Measurements from ENCODE around the gene GPR141.

- TF ChIP-seq, protein P1, sequence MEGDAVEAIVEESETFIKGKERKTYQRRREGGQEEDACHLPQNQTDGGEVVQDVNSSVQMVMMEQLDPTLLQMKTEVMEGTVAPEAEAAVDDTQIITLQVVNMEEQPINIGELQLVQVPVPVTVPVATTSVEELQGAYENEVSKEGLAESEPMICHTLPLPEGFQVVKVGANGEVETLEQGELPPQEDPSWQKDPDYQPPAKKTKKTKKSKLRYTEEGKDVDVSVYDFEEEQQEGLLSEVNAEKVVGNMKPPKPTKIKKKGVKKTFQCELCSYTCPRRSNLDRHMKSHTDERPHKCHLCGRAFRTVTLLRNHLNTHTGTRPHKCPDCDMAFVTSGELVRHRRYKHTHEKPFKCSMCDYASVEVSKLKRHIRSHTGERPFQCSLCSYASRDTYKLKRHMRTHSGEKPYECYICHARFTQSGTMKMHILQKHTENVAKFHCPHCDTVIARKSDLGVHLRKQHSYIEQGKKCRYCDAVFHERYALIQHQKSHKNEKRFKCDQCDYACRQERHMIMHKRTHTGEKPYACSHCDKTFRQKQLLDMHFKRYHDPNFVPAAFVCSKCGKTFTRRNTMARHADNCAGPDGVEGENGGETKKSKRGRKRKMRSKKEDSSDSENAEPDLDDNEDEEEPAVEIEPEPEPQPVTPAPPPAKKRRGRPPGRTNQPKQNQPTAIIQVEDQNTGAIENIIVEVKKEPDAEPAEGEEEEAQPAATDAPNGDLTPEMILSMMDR (IDR thresholded peaks at IDR 0.05; ENCODE audit: extremely low read depth in 1 of 2, insufficient read depth in 1 of 2, low read depth in 1 of 2, low read length in 2 of 2) = no peak
- TF ChIP-seq, protein P2, sequence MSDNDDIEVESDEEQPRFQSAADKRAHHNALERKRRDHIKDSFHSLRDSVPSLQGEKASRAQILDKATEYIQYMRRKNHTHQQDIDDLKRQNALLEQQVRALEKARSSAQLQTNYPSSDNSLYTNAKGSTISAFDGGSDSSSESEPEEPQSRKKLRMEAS (IDR thresholded peaks at IDR 0.05; ENCODE audit: insufficient read depth, insufficient read length) = no peak
- TF ChIP-seq POLR2AphosphoS5 (IDR thresholded peaks at IDR 0.05; ENCODE audit: insufficient read depth, low read depth, low read length) (no peak), POLR2A (IDR thresholded peaks at IDR 0.05; ENCODE audit: low read depth, low read length) (no peak), FOS (IDR thresholded peaks at IDR 0.05; ENCODE audit: borderline replicate concordance, insufficient read depth, low read length) (no peak), MYC (IDR thresholded peaks at IDR 0.05; ENCODE audit: low read depth, low read length) (no peak), JUN (IDR thresholded peaks at IDR 0.05; ENCODE audit: borderline replicate concordance, insufficient read depth, insufficient read length, low read depth) (no peak)
Observed at GRCh38 chr7:37714606-37715005, 31.0 kb downstream of the GPR141 start.
